ENCODE data around the gene PIK3IP1.
A peak's percentile ranks its signal among the peaks of the same experiment; 100 is the strongest.

DNA sequence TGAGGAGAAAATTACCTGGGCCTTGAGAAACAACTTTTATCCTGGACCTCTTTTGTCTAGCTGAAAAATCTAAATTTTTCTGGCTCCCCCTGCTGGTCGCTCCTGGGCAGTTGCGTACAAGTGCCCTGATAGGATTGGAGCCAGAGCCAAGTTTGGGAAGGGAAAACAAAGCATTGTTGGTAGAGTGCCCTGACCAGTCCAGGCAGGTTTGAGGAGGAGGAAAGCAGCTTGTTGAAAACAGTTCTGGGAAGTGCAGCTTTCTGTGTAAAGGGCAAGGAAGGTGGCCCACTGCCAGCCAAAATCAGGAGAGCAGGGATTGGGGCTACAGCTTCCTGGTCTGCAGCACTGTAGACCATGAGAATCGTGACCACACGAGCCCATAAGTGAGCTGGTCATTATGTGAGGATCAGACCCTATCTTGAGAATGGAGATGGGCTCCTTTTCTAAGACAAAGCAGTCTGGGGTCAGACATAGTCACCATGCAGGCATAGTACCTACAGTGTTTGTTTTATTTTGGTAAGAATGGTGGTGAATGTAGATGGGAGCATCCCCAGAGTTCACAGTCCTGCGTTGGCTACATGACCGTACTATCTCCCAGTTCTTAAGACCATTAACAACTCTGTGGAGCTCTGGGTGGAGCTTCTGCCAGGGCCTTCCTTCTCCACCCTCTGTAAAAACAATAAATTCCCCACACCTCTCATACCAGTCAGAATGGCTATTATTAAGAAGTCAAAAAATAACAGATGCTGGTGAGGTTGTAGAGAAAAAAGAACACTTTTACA lies 21.3 kb upstream of the PIK3IP1 start:
- peak; percentile 61 for TF ChIP-seq REST (IDR thresholded peaks at IDR 0.05)
- peak in 1 of 2 donors; percentile 41 for TF ChIP-seq GABPA (IDR thresholded peaks at IDR 0.05 in 1 of 2, conservative IDR thresholded peaks at IDR 0.05 in 1 of 2)
- peak; percentile 46 for TF ChIP-seq YY1 (IDR thresholded peaks at IDR 0.05)
- TF ChIP-seq, protein P1, sequence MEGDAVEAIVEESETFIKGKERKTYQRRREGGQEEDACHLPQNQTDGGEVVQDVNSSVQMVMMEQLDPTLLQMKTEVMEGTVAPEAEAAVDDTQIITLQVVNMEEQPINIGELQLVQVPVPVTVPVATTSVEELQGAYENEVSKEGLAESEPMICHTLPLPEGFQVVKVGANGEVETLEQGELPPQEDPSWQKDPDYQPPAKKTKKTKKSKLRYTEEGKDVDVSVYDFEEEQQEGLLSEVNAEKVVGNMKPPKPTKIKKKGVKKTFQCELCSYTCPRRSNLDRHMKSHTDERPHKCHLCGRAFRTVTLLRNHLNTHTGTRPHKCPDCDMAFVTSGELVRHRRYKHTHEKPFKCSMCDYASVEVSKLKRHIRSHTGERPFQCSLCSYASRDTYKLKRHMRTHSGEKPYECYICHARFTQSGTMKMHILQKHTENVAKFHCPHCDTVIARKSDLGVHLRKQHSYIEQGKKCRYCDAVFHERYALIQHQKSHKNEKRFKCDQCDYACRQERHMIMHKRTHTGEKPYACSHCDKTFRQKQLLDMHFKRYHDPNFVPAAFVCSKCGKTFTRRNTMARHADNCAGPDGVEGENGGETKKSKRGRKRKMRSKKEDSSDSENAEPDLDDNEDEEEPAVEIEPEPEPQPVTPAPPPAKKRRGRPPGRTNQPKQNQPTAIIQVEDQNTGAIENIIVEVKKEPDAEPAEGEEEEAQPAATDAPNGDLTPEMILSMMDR (IDR thresholded peaks at IDR 0.05; ENCODE audit: low read depth, low read length, missing input control) = peak; percentile 95
- peak; percentile 63 for TF ChIP-seq ZBTB33 (IDR thresholded peaks at IDR 0.05)
- TF ChIP-seq RAD21 (IDR thresholded peaks at IDR 0.05) = peak; percentile 80 to 82
- TF ChIP-seq, protein P2, sequence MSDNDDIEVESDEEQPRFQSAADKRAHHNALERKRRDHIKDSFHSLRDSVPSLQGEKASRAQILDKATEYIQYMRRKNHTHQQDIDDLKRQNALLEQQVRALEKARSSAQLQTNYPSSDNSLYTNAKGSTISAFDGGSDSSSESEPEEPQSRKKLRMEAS (IDR thresholded peaks at IDR 0.05) = peak; percentile 60
- peak; percentile 32 to 57 for TF ChIP-seq HNF4A (conservative IDR thresholded peaks at IDR 0.05)
- TF ChIP-seq TAF1 (conservative IDR thresholded peaks at IDR 0.05) = no peak
- TF ChIP-seq EGR1 (IDR thresholded peaks at IDR 0.05; ENCODE audit: low read depth in 2 of 2) = no peak
